HUES6 (cell line): ENCODE data around the gene JPH3.
"Not testable (repeated sequence)": the region's sequence is repeated elsewhere in the genome, so short reads cannot be mapped to it uniquely, and the experiment has no call there.

Source experiments
- H3K27ac ChIP-seq: 2 replicates; pipeline ENCODE4 v1.7.0; 2013; ENCODE audit warnings: low read depth, mild to moderate bottlenecking, low read length, inconsistent platforms
- H3K27me3 ChIP-seq: 2 replicates; pipeline ENCODE4 v1.6.1; 2013; ENCODE audit warnings: low read length; ENCODE audit not compliant: control insufficient read depth, insufficient read depth
- H3K36me3 ChIP-seq: 2 replicates; pipeline ENCODE4 v1.6.1; 2013; ENCODE audit warnings: low read length; ENCODE audit not compliant: control insufficient read depth, insufficient read depth
- H3K4me1 ChIP-seq: 2 replicates; pipeline ENCODE4 v1.6.1; 2013; ENCODE audit warnings: low read length; ENCODE audit not compliant: control insufficient read depth, insufficient read depth
- H3K4me3 ChIP-seq: 2 replicates; pipeline ENCODE4 v1.5.1; 2013; ENCODE audit warnings: low read depth, low read length
- H3K9ac ChIP-seq: one replicate; pipeline ENCODE4 v1.6.1; 2013; ENCODE audit warnings: mild to moderate bottlenecking, low read length
- H3K9me3 ChIP-seq: 2 replicates; pipeline ENCODE4 v1.6.1; 2013; ENCODE audit warnings: low read depth, low read length; ENCODE audit not compliant: control insufficient read depth, insufficient read depth

The JPH3 gene

DNA sequence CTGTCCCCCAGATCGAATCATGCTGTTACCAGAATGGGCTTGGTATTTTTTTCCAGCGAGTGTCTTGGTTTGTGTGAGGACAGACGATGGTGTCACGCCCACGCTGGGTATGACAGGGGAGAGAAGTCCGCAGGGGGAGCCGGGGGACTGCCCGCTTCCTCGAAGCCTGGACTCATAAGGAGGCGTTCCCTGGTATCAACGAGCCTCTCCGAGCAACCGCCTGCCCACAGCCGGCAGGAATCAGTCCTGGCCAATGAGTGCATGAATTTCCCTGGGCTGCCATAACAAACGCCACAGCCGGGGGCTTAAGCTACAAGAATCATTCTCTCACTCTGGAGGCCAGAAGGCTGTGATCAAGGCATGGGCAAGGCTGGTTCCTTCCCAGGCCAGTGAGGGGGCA lies 26.1 kb upstream of the JPH3 start:
- Histone ChIP-seq H3K9ac (no peak overlapping the region), H3K36me3 (no peaks in the 10 kb centered on the region), H3K4me1 (peaks cover 23% of the 10 kb centered on the region), H3K9me3 (no peaks in the 10 kb centered on the region), H3K27me3 (no peaks in the 10 kb centered on the region), H3K27ac (no peak overlapping the region), H3K4me3 (no peak overlapping the region)

DNA sequence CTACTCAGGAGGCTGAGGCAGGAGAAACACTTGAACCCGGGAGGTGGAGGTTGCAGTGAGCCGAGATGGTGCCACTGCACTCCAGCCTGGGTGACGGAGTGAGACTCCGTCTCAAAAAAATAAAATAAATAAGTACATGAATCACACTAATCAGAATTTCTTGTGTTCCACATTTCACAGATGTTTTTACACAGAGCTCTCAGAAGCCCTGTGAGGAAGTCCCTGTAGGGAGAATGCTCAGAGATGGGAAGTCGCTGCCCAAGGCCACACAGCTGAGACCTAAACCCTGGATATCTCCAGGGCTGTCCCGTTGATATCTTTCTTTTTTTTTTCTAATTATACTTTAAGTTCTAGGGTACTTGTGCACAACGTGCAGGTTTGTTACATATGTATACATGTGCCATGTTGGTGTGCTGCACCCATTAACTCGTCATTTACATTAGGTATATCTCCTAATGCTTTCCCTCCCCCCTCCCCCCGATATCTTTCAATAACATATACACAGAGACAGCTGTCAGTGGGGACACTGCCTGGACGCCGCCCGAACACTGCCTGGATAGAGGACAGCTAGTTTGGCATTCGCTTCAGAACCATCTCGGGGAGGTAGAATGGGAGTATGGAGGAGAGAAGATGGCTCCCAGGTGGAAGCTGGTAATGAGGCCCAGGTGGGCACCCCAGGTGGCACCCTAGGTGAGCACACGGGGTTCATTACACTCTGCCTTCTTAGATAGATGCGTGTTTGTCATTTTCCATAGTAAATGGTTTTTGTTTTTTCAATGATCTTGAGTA lies 24.0 kb upstream of the JPH3 start:
- H3K9me3 ChIP-seq, H3K27ac ChIP-seq, H3K4me3 ChIP-seq, H3K27me3 ChIP-seq, H3K36me3 ChIP-seq, H3K9ac ChIP-seq: not testable (repeated sequence)
- H3K4me1 ChIP-seq = peaks cover 38% of the 10 kb centered on the region

DNA sequence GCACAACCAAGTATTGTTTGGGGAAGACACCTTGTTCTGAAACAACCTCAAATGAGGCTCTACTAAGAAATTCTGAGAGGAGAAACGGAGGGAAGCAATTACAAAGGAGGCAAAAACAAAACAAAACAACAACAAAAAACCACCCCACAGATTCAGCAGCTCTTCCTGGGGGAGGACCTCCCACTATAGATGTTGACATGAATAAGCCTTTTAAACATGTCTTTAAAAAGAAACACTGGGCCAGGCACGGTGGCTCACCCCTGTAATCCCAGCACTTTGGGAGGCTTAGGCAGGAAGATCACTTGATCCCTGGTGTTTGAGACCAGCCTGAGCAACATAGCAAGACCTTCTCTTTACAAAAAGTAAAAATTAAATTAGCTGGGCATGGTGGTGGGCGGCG lies 22.6 kb upstream of the JPH3 start:
- Histone ChIP-seq H3K9ac (no peak overlapping the region), H3K4me1 (peaks cover 41% of the 10 kb centered on the region), H3K27me3 (no peaks in the 10 kb centered on the region), H3K9me3 (no peaks in the 10 kb centered on the region), H3K4me3 (no peak overlapping the region), H3K27ac (no peak overlapping the region), H3K36me3 (no peaks in the 10 kb centered on the region)

DNA sequence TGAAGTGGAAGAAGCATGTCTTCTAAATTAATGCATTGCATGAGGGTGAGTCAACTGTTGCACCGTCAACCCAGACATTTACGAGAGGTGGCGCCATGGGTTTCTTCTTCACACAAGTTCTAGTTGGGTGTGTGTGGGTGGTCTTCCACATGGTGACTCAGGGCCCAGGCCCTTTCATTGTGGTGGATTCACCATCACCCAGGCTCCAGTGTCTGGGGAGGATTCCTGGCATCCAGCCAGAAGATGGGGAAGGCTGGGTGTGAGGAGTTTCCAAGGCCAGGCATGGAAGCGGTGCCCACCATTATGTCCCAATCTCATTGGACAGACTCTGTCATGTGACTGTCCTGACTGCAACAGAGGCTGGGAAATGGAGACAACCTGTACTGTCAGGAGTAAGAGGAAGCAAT lies 21.4 kb upstream of the JPH3 start:
- peaks cover 30% of the 10 kb centered on the region for H3K4me1 ChIP-seq
- H3K4me3 ChIP-seq = no peak overlapping the region
- no peaks in the 10 kb centered on the region for H3K36me3 ChIP-seq
- no peaks in the 10 kb centered on the region for H3K9me3 ChIP-seq
- no peaks in the 10 kb centered on the region for H3K27me3 ChIP-seq
- no peak overlapping the region for H3K9ac ChIP-seq
- no peak overlapping the region for H3K27ac ChIP-seq

DNA sequence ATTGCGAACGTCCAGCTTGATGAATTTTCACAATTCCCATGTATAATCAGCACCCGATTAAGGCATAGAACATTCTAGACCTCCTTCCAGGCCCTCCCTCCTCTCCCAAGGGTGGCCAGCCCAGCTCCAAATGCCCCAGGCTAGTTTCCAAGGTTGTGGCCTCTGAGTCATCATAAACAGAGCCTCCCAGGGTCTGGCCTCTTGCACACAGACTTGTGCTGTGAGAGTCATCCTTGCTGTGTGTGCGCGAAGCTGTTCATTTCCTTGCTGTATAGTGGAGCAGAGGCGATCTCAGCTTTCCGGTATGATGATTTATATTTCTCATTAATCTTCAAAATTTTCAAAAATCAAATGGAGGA lies 20.5 kb upstream of the JPH3 start:
- H3K4me3 ChIP-seq = no peak overlapping the region
- H3K27me3 ChIP-seq = no peaks in the 10 kb centered on the region
- peak overlapping the region; percentile 4; the same call in 1 of the 2 replicates for H3K27ac ChIP-seq
- peaks cover 27% of the 10 kb centered on the region for H3K4me1 ChIP-seq
- H3K36me3 ChIP-seq = no peaks in the 10 kb centered on the region
- no peaks in the 10 kb centered on the region for H3K9me3 ChIP-seq
- no peak overlapping the region for H3K9ac ChIP-seq

DNA sequence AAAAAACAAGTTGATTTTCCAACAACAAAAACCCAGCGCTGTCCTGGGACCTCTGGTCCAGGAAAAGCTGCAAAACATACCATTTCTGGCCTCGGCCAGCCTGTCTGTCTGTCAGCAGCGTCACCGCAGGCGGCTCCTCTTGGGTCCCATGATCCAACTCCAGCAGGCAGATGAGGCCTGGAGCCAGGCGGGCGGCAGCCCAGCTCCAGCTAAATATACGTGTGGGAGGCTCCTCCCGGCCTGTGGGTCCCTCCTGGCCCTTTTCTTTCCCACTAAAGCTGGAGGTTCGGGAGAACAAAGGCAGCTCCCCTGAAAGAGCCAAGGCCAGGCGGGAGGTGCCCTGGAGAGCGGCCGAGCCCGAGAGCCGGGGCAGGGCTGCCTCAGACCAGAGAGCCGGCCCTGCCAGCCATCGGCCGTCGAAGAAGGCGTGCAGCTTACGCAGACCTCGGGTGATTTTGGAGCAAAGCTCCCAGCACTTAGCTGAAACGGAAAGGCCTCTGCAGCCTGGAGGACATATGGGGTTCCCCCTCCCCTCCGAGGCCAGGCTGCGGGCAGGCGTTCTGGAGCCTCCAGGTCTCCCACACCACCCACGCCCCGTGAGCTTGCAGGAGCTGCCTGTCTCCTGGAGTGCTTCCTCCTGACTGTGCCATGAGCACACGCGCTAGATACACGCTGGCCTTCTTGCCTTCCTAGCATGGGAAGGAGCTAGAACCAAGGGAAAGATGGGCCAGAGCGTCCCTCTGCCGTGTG lies 19.9 kb upstream of the JPH3 start:
- no peaks in the 10 kb centered on the region for H3K27me3 ChIP-seq
- H3K9me3 ChIP-seq = no peaks in the 10 kb centered on the region
- no peaks in the 10 kb centered on the region for H3K36me3 ChIP-seq
- H3K9ac ChIP-seq = no peak overlapping the region
- peak overlapping the region; percentile 4; the same call in 1 of the 2 replicates for H3K27ac ChIP-seq
- H3K4me3 ChIP-seq = no peak overlapping the region
- peaks cover 27% of the 10 kb centered on the region for H3K4me1 ChIP-seq

DNA sequence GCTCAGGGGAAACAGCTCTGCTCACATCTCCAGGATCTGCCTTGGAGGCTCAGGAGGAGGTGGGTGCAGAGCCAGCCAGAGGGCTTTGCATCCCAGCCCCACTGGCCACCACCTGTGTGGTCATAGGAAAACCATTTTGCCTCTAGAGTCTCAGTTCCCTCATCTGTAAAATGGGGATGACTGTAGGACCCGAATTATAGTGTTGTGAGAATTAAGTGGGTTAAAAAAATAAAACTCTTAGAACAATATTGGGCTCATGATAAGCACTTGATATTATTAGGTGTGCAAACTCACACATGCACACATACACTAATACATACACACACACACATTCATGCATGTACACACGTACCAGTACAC lies 19.4 kb upstream of the JPH3 start:
- no peaks in the 10 kb centered on the region for H3K27me3 ChIP-seq

DNA sequence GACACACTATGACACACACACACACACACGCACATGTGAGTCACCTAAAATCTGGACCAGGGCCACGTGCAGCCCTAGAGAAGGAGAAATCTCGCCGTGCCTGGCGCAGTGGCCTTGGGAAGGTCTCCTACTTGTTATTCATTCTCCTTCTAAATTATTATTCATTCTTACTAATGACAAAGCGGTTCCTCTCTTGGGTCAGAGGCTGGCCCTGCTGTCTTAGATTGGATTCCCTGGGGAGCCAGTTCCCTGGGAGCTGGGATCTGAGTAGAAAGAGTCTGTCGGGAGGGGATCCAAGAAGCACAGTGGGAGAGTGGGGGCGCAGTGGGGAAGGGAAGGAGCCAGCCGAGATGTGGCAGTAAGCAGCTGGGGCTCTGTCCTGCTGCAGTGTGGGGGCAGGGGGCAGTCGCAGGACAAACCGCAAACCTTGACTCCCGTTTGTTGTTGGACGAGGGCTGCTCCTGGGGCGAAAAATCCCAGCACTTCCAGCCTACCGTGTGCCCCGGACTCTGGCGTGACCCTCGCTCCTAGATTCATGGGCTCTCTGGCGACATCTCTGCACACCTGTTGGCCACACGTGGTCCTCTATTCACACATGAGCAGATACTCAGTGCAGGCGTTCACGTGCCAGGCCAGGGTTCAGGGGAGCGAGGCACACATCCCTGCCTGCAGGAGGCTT lies 18.7 kb upstream of the JPH3 start:
- no peak overlapping the region for H3K9ac ChIP-seq
- H3K27me3 ChIP-seq = no peaks in the 10 kb centered on the region
- no peak overlapping the region for H3K4me3 ChIP-seq
- H3K27ac ChIP-seq = no peak overlapping the region
- H3K4me1 ChIP-seq = peaks cover 27% of the 10 kb centered on the region
- H3K36me3 ChIP-seq = no peaks in the 10 kb centered on the region
- H3K9me3 ChIP-seq = no peaks in the 10 kb centered on the region

More for the DNA sequence above, 19.4 kb upstream of the JPH3 start:
- Histone ChIP-seq H3K4me3 (no peak overlapping the region), H3K36me3 (no peaks in the 10 kb centered on the region), H3K9ac (no peak overlapping the region), H3K4me1 (peaks cover 27% of the 10 kb centered on the region), H3K27ac (no peak overlapping the region), H3K9me3 (no peaks in the 10 kb centered on the region)

DNA sequence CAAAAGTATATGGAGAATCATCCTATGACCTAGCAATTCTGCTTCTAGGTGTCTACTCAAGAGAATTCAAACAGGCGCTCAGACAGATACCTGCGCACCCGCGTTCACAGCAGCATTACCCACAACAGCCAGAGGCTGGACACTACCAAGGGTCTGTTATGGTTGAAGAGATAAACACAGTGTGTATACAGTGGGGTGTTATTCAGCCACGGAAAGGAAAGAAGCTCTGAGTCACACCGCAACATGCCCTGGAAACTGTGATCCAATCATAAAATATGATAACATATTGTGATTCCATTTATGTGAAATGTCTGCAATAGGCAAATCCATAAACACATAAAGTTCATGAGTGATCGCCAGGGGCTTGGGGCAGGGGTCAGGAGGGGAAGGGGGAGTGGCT lies 18.0 kb upstream of the JPH3 start:
- no peaks in the 10 kb centered on the region for H3K36me3 ChIP-seq
- no peaks in the 10 kb centered on the region for H3K27me3 ChIP-seq
- H3K4me1 ChIP-seq = peaks cover 30% of the 10 kb centered on the region
- no peak overlapping the region for H3K9ac ChIP-seq
- no peak overlapping the region for H3K4me3 ChIP-seq
- H3K9me3 ChIP-seq = no peaks in the 10 kb centered on the region
- H3K27ac ChIP-seq = no peak overlapping the region

DNA sequence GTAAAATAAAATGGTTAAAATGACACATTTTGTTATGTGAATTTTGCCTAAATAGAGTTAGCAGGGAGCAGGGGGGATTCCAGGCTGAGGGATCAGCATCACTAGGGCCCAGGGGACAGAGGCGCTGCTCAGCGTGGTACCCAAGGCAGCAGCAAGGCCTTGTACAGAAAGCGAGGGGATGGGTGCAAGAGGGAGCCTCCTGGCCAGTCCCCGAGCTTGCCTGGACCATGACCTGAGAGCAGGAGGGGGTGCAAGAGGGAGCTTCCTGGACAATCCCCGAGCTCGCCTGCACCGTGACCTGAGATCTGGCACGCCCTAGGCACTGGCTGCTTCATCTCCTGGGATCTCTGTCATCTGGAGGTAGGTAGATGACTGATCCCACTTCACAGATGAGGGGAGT lies 17.3 kb upstream of the JPH3 start:
- no peak overlapping the region for H3K27ac ChIP-seq
- peaks cover 5% of the 10 kb centered on the region; the same call in 1 of the 2 replicates for H3K27me3 ChIP-seq
- peaks cover 30% of the 10 kb centered on the region for H3K4me1 ChIP-seq
- H3K9me3 ChIP-seq = no peaks in the 10 kb centered on the region
- no peak overlapping the region for H3K9ac ChIP-seq
- no peak overlapping the region for H3K4me3 ChIP-seq
- no peaks in the 10 kb centered on the region for H3K36me3 ChIP-seq
